Measurements from ENCODE around the gene COL9A3. TPM values are rescaled to one million over a fixed set of nuclear protein-coding genes. Genes with fewer than 3 reads are reported as not detected.

COL9A3 gene
- total and polyA plus RNA-seq, 8 donors, result 2.3 to 107 (median 56.2) TPM

- ATAC-seq, result no peak
- intact Hi-C loops (cut with DNase I), result no loop called here
- Histone ChIP-seq H3K4me3 (no peak overlapping the region), H3K27ac (no peak overlapping the region), H3K4me1 (no peaks in the 10 kb centered on the region), H3K9me3 (no peaks in the 10 kb centered on the region), H3K36me3 (peaks cover 0 to 74% of the 10 kb centered on the region in 2 donors), H3K27me3 (no peaks in the 10 kb centered on the region)
- no peak for TF ChIP-seq CTCF (IDR thresholded peaks at IDR 0.05)
- no peak for DNase-seq
Measured at GRCh38 chr20:62885046-62885895, 68.4 kb downstream of the COL9A3 start.

- no peak for TF ChIP-seq CTCF (IDR thresholded peaks at IDR 0.05)
- Histone ChIP-seq H3K36me3 (peaks cover 0 to 74% of the 10 kb centered on the region in 2 donors), H3K4me1 (no peaks in the 10 kb centered on the region), H3K27me3 (no peaks in the 10 kb centered on the region), H3K27ac (no peak overlapping the region), H3K4me3 (no peak overlapping the region), H3K9me3 (no peaks in the 10 kb centered on the region)
- DNase-seq (peak in 1 of 4 donors; percentile 62), ATAC-seq (no peak)
- intact Hi-C loops (cut with DNase I), result no loop called here
Measured at GRCh38 chr20:62885896-62886708, 69.3 kb downstream of the COL9A3 start.

- DNase-seq, result no peak
Measured at GRCh38 chr20:62886709-62887058, 69.8 kb downstream of the COL9A3 start.

GRCh38 chr20:62887152-62887859, 70.5 kb downstream of the COL9A3 start:
- DNase-seq (no peak), ATAC-seq (peak; percentile 47)
- no peak overlapping the region for H3K27ac ChIP-seq
- H3K4me3 ChIP-seq, result no peak overlapping the region
- H3K9me3 ChIP-seq, result no peaks in the 10 kb centered on the region
- no peak for TF ChIP-seq CTCF (IDR thresholded peaks at IDR 0.05)
- H3K4me1 ChIP-seq, result no peaks in the 10 kb centered on the region
- intact Hi-C loops (cut with DNase I), result no loop called here
- no peaks in the 10 kb centered on the region for H3K27me3 ChIP-seq
- H3K36me3 ChIP-seq, result peaks cover 0 to 74% of the 10 kb centered on the region in 2 donors

More at GRCh38 chr20:62886709-62887058, 69.8 kb downstream of the COL9A3 start:
- H3K36me3 ChIP-seq, result peaks cover 0 to 74% of the 10 kb centered on the region in 2 donors
- no peaks in the 10 kb centered on the region for H3K27me3 ChIP-seq
- no peak for ATAC-seq
- no peak overlapping the region for H3K4me3 ChIP-seq
- H3K4me1 ChIP-seq, result no peaks in the 10 kb centered on the region
- no peaks in the 10 kb centered on the region for H3K9me3 ChIP-seq
- no peak overlapping the region for H3K27ac ChIP-seq
- no peak for TF ChIP-seq CTCF (IDR thresholded peaks at IDR 0.05)
- intact Hi-C loops (cut with DNase I), result no loop called here
